Measurements from ENCODE around the gene EML4.

Gene EML4

DNA sequence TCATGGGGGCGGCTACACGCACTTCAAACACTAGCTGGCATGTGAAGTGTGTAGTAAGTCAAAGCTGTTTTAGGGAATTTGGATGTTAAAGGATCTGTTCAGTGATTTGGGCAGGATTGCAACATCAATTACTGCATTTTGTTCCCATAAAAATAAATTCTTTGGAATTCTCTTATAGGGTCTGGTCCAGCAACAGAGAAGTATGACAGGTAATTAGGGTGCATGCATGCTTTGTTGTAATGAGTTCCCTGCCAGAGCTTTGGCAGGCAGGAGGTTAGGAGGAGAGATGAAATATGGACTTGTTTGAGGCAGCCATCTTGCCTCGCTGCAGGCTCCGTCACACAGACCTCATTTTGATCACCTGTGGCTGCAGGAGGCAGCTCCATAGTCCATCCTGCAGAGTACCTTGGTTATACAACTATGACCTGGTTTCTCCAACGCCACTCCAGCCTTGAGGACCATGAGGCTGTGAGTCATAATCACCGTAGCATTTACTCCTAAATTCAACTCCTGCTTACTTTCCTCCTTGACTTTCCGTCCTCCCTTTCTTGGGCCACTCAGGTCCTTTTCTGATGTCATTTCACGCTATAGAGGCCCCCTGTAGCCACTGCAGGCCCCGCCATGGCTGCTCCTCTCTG is 26.5 kb upstream of the EML4 start:
- no peak overlapping the region for H3K4me3 Mint-ChIP-seq
- no peaks in the 10 kb centered on the region for H3K9me3 Mint-ChIP-seq
- peak overlapping the region; percentile 58 for H3K27ac Mint-ChIP-seq (ENCODE audit: low read depth)
- no peak for DNase-seq (ENCODE audit: low spot score in 2 of 2)
- ATAC-seq (replicated peaks; ENCODE audit: extremely low read depth, poor library complexity, severe bottlenecking), result no peak
- no peaks in the 10 kb centered on the region for H3K27me3 Mint-ChIP-seq
- H3K4me1 Mint-ChIP-seq, result no peaks in the 10 kb centered on the region
- peaks cover 2% of the 10 kb centered on the region for H3K36me3 Mint-ChIP-seq (ENCODE audit: insufficient read depth)

DNA sequence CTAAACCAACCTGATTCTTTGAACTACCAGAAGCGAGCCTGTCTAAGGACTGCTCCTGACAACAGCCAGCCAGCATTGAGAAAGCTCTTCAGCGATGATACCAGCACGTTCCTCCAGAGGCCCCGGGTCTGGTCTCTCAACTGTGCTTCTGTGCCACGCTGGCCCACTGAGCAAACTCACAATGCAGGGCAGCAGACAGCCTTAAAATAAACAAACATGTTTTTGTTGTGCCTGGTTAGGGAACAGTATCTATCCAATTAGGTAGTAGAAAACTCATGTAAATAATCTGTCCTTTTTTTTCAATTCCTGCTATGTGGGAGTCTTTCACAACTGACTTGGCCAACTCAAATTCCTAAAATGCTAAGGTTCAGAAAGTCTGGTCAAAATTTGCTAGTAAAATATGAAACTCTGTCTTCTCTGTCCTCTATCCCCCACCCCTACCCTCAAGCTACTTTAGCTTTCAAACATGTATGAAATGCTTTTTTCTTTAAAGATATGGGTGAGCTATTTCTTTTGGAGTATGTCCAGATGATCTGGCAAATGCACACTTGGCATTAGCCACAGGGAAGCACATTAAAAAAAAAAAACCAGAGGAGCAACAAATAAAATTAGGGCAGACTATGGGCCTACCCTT is 21.4 kb upstream of the EML4 start:
- no peaks in the 10 kb centered on the region for H3K27me3 Mint-ChIP-seq
- no peaks in the 10 kb centered on the region for H3K9me3 Mint-ChIP-seq
- ATAC-seq (replicated peaks; ENCODE audit: extremely low read depth, poor library complexity, severe bottlenecking) (no peak), DNase-seq (ENCODE audit: low spot score in 2 of 2) (no peak)
- peaks cover 6% of the 10 kb centered on the region for H3K4me1 Mint-ChIP-seq
- H3K27ac Mint-ChIP-seq (ENCODE audit: low read depth), result no peak overlapping the region
- no peak overlapping the region for H3K4me3 Mint-ChIP-seq
- H3K36me3 Mint-ChIP-seq (ENCODE audit: insufficient read depth), result peaks cover 2% of the 10 kb centered on the region

GRCh38 chr2:42150159-42150558 is 19.0 kb upstream of the EML4 start:
- Mint-ChIP-seq H3K27ac (ENCODE audit: low read depth) (no peak overlapping the region), H3K4me3 (no peak overlapping the region), H3K36me3 (ENCODE audit: insufficient read depth) (no peaks in the 10 kb centered on the region), H3K27me3 (no peaks in the 10 kb centered on the region), H3K9me3 (no peaks in the 10 kb centered on the region), H3K4me1 (peaks cover 6% of the 10 kb centered on the region)
- ATAC-seq (replicated peaks; ENCODE audit: extremely low read depth, poor library complexity, severe bottlenecking) (no peak), DNase-seq (ENCODE audit: low spot score in 2 of 2) (no peak)

- no peaks in the 10 kb centered on the region for H3K27me3 Mint-ChIP-seq
- ATAC-seq (replicated peaks; ENCODE audit: extremely low read depth, poor library complexity, severe bottlenecking) (no peak), DNase-seq (ENCODE audit: low spot score in 2 of 2) (no peak)
- no peaks in the 10 kb centered on the region for H3K4me1 Mint-ChIP-seq
- H3K36me3 Mint-ChIP-seq (ENCODE audit: insufficient read depth), result no peaks in the 10 kb centered on the region
- no peaks in the 10 kb centered on the region for H3K9me3 Mint-ChIP-seq
- H3K4me3 Mint-ChIP-seq, result no peak overlapping the region
- H3K27ac Mint-ChIP-seq (ENCODE audit: low read depth), result no peak overlapping the region
Measured at GRCh38 chr2:42153944-42154581, 15.1 kb upstream of the EML4 start.

GRCh38 chr2:42156721-42157120 is 12.4 kb upstream of the EML4 start:
- DNase-seq (ENCODE audit: low spot score in 2 of 2), result no peak

GRCh38 chr2:42161444-42161843 is 7.7 kb upstream of the EML4 start:
- Mint-ChIP-seq H3K27ac (ENCODE audit: low read depth) (no peak overlapping the region), H3K4me3 (no peak overlapping the region), H3K9me3 (no peaks in the 10 kb centered on the region), H3K36me3 (ENCODE audit: insufficient read depth) (no peaks in the 10 kb centered on the region), H3K27me3 (no peaks in the 10 kb centered on the region), H3K4me1 (no peaks in the 10 kb centered on the region)
- ATAC-seq (replicated peaks; ENCODE audit: extremely low read depth, poor library complexity, severe bottlenecking), result no peak
- DNase-seq (ENCODE audit: low spot score in 2 of 2), result no peak

More at GRCh38 chr2:42156721-42157120, 12.4 kb upstream of the EML4 start:
- no peaks in the 10 kb centered on the region for H3K36me3 Mint-ChIP-seq (ENCODE audit: insufficient read depth)
- no peak for ATAC-seq (replicated peaks; ENCODE audit: extremely low read depth, poor library complexity, severe bottlenecking)
- no peaks in the 10 kb centered on the region for H3K9me3 Mint-ChIP-seq
- H3K27me3 Mint-ChIP-seq, result no peaks in the 10 kb centered on the region
- no peaks in the 10 kb centered on the region for H3K4me1 Mint-ChIP-seq
- H3K27ac Mint-ChIP-seq (ENCODE audit: low read depth), result no peak overlapping the region
- no peak overlapping the region for H3K4me3 Mint-ChIP-seq

DNA sequence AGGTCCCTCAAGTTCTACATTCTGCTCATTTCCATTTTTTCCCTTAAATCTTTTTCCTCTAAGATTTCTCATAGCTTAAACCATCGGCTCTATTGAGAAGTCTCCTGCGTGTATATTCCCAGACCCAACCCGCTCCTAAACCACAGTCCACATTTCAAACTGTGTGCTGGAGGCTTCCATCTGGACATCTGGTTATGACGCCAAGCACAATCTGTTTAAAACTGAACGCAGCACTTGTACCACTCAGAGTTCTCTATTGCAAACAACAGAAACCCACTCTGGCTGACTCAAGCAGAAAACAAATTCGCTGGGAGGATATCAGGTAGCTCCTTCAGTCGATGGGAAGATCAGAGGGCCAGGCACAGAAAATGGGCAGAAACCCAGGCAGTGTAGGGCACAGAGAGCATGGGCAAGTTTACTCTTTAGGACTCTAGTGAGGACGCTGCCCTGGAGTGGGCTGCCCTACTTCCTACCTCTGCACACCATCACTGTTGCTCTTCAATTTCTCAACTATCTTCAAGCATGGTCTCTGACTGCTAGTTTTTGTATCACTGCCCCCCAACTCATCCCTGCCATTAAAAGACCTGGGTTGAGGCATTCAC is 5.6 kb upstream of the EML4 start:
- no peak for DNase-seq (ENCODE audit: low spot score in 2 of 2)
- H3K36me3 Mint-ChIP-seq (ENCODE audit: insufficient read depth), result no peaks in the 10 kb centered on the region
- no peaks in the 10 kb centered on the region for H3K27me3 Mint-ChIP-seq
- H3K9me3 Mint-ChIP-seq, result no peaks in the 10 kb centered on the region
- no peak for ATAC-seq (replicated peaks; ENCODE audit: extremely low read depth, poor library complexity, severe bottlenecking)
- H3K27ac Mint-ChIP-seq (ENCODE audit: low read depth), result no peak overlapping the region
- no peaks in the 10 kb centered on the region for H3K4me1 Mint-ChIP-seq
- H3K4me3 Mint-ChIP-seq, result no peak overlapping the region

- no peak overlapping the region for H3K4me3 Mint-ChIP-seq
- no peaks in the 10 kb centered on the region for H3K36me3 Mint-ChIP-seq (ENCODE audit: insufficient read depth)
- H3K4me1 Mint-ChIP-seq, result peaks cover 4% of the 10 kb centered on the region
- no peaks in the 10 kb centered on the region for H3K9me3 Mint-ChIP-seq
- no peak for ATAC-seq (replicated peaks; ENCODE audit: extremely low read depth, poor library complexity, severe bottlenecking)
- no peak for DNase-seq (ENCODE audit: low spot score in 2 of 2)
- no peak overlapping the region for H3K27ac Mint-ChIP-seq (ENCODE audit: low read depth)
- no peaks in the 10 kb centered on the region for H3K27me3 Mint-ChIP-seq
Measured at GRCh38 chr2:42164046-42164445, 5.1 kb upstream of the EML4 start.

GRCh38 chr2:42164971-42165370 is 4.2 kb upstream of the EML4 start:
- Mint-ChIP-seq H3K9me3 (no peaks in the 10 kb centered on the region), H3K4me1 (peaks cover 4% of the 10 kb centered on the region)
- no peak for DNase-seq (ENCODE audit: low spot score in 2 of 2)

GRCh38 chr2:42167458-42167857 is 1.7 kb upstream of the EML4 start:
- no peak overlapping the region for H3K4me3 Mint-ChIP-seq
- H3K9me3 Mint-ChIP-seq, result no peaks in the 10 kb centered on the region
- H3K36me3 Mint-ChIP-seq (ENCODE audit: insufficient read depth), result no peaks in the 10 kb centered on the region
- ATAC-seq (replicated peaks; ENCODE audit: extremely low read depth, poor library complexity, severe bottlenecking) (no peak), DNase-seq (ENCODE audit: low spot score in 2 of 2) (no peak)
- H3K4me1 Mint-ChIP-seq, result peaks cover 4% of the 10 kb centered on the region
- H3K27ac Mint-ChIP-seq (ENCODE audit: low read depth), result no peak overlapping the region
- H3K27me3 Mint-ChIP-seq, result no peaks in the 10 kb centered on the region

More at GRCh38 chr2:42164971-42165370, 4.2 kb upstream of the EML4 start:
- H3K27me3 Mint-ChIP-seq, result no peaks in the 10 kb centered on the region
- H3K4me3 Mint-ChIP-seq, result no peak overlapping the region
- no peaks in the 10 kb centered on the region for H3K36me3 Mint-ChIP-seq (ENCODE audit: insufficient read depth)
- no peak for ATAC-seq (replicated peaks; ENCODE audit: extremely low read depth, poor library complexity, severe bottlenecking)
- no peak overlapping the region for H3K27ac Mint-ChIP-seq (ENCODE audit: low read depth)

DNA sequence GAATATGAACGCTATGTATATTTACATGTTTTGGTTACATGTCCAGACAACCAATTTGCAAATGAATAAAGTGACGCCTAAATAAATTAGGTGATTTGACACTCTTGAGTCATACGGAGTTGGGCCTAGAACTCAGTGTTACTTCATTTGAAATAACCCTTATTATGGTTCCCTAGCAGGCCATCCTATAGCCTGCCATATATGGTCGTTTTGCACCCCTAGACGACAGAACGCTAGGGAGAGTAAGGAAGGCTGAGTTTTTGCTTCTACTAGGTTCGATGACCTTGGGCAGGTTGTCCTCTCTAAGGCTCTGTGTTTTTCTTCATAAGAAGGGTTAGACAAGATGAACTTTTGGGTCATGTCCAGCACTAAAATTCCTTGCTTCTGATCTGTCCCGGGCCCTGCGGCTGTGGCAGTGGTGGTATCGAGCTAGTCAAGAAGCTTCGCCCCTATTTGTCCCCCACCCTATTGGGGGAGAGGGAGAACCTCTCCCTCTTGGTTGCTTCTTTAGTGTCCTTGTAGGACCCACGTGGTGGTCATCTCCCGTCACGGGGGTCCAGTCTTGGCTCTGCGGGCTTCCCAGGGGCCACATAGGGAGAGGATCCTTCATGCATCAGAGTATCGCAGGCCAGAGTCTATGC is 574 bp upstream of the EML4 start:
- DNase-seq (ENCODE audit: low spot score in 2 of 2), result no peak

DNA sequence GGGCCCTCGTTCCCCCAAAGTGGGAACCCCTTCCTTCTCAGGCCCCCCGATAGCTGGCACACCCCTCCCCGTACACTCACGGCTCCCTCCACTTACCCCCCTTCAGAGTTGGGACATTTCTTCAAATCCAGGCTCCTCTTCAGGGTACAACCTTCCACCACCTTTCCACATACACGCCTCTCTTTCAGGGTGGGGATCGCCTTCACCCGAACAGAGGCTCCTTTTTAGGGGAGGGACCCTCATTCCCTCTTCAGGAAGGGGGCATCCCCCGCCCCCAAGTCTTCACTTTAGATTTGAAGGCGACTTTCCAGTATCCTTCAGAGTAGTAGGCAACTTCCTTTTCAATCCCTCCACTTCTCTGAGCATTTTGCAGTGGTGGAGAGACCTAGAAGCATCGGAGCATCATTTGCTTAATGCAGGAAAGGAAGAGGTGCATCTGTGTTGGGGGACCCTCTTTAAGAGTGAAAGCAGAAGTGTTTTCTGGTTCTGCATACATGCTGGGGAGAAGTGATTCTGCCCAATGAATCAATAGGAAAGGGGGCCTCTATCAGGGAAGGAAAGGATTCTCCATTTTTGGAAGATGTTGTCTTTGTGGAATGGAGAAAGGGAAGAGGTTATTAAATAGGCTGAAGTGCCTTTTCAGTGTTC is 845 bp downstream of the EML4 start:
- H3K4me1 Mint-ChIP-seq, result peaks cover 18% of the 10 kb centered on the region
- DNase-seq (ENCODE audit: low spot score in 2 of 2) (peak in 1 of 2 donors; percentile 19), ATAC-seq (replicated peaks; ENCODE audit: extremely low read depth, poor library complexity, severe bottlenecking) (peak; percentile 30)
- no peak overlapping the region for H3K4me3 Mint-ChIP-seq
- H3K27me3 Mint-ChIP-seq, result no peaks in the 10 kb centered on the region
- no peak overlapping the region for H3K27ac Mint-ChIP-seq (ENCODE audit: low read depth)
- peaks cover 3% of the 10 kb centered on the region for H3K36me3 Mint-ChIP-seq (ENCODE audit: insufficient read depth)
- H3K9me3 Mint-ChIP-seq, result no peaks in the 10 kb centered on the region

More for the DNA sequence above, 574 bp upstream of the EML4 start:
- ATAC-seq (replicated peaks; ENCODE audit: extremely low read depth, poor library complexity, severe bottlenecking), result no peak
- H3K27me3 Mint-ChIP-seq, result no peaks in the 10 kb centered on the region
- peak overlapping the region; percentile 23 for H3K4me3 Mint-ChIP-seq
- H3K9me3 Mint-ChIP-seq, result no peaks in the 10 kb centered on the region
- no peak overlapping the region for H3K27ac Mint-ChIP-seq (ENCODE audit: low read depth)
- H3K4me1 Mint-ChIP-seq, result peaks cover 14% of the 10 kb centered on the region
- H3K36me3 Mint-ChIP-seq (ENCODE audit: insufficient read depth), result no peaks in the 10 kb centered on the region
